HG02973 (cell line): ENCODE results near the gene MAGEB4.
A peak's percentile ranks its signal among the peaks of the same experiment; 100 is the strongest.
"Not testable (repeated sequence)": the region's sequence is repeated elsewhere in the genome, so short reads cannot be mapped to it uniquely, and the experiment has no call there.

ENCODE experiments used
- ATAC-seq: cut with Tn5 transposase; IDR thresholded peaks from one replicate; pipeline ENCODE4 v1.9.1; 2021; ENCODE audit warnings: moderate library complexity; ENCODE audit not compliant: unreplicated experiment

MAGEB4 gene, protein sequence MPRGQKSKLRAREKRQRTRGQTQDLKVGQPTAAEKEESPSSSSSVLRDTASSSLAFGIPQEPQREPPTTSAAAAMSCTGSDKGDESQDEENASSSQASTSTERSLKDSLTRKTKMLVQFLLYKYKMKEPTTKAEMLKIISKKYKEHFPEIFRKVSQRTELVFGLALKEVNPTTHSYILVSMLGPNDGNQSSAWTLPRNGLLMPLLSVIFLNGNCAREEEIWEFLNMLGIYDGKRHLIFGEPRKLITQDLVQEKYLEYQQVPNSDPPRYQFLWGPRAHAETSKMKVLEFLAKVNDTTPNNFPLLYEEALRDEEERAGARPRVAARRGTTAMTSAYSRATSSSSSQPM

DNA sequence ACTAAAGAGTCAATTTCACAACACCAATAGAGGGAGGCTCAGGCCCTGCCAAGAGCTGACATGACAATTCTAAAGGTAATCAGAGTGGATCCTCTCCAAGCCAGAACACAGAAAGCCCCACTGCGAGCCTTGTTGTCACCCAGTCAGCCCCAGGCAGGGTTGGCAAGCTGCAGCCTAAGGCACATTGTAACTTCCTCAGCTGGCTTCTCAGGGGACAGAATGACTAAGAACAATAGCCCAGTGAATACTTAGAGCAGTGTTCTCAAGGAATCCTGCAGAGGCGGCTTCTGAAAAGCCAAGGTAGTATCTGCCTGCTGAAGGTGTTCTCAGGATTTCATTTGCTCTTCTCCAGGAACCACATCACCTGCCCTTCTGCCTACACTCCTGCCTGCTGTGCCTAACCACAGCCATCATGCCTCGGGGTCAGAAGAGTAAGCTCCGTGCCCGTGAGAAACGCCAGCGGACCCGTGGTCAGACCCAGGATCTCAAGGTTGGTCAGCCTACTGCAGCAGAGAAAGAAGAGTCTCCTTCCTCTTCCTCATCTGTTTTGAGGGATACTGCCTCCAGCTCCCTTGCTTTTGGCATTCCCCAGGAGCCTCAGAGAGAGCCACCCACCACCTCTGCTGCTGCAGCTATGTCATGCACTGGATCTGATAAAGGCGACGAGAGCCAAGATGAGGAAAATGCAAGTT is at the start of gene MAGEB4:
Gene MAGEB4 (plus strand): TSS at position 277 of the 692 bp plus-strand sequence. CDS start 136 bp downstream, at position 413.
- no peak for ATAC-seq

DNA sequence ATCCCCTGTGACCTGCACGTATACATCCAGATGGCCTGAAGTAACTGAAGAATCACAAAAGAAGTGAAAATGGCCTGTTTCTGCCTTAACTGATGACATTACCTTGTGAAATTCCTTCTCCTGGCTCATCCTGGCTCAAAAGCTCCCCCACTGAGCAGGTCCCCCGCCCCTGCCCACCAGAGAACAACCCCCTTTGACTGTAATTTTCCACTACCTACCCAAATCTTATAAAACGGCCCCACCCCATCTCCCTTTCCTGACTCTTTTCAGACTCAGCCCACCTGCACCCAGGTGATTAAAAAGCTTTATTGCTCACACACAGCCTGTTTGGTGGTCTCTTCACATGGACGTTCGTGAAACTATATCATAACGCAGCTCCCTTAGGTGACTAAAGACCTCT is 47.9 kb upstream of the MAGEB4 start:
- ATAC-seq: not testable (repeated sequence)

DNA sequence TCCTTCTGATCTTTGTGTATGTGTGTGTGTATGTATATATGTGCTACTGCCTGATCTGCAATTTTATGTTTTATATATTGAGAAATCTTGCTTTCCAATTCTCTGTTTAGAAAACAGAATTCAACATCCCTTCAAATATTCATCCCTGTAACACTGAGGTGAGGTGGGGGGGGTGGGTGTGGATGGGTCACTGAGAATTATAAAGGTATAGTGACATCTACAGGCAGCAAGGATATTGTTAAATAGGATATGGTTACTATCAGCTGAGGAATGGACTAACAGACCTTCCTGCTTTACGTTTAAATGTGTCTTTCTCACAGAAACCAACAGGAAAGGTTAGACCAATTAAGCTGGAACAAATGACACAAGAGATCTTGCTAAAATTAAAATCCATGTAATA is 45.5 kb upstream of the MAGEB4 start:
- ATAC-seq: no peak

DNA sequence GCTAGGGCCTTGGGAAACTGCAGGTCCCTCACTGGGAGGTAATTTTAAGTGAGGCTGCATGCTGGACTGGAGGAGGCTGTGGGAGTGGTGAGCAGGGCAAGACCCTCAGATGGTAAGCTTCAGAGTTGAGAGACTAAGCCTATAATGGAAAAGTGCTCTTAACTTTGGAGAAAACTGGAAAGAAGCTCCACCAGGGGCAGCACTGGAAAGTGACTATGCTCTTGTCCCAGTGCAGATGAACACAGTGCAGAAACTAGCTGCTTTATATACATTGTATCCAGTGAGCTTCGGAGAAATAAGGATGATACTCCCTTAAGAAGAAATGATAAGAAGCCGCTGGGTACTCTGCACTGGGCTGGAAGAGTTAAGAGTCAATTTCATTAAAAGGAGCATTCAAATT is 29.6 kb upstream of the MAGEB4 start:
- ATAC-seq: no peak

DNA sequence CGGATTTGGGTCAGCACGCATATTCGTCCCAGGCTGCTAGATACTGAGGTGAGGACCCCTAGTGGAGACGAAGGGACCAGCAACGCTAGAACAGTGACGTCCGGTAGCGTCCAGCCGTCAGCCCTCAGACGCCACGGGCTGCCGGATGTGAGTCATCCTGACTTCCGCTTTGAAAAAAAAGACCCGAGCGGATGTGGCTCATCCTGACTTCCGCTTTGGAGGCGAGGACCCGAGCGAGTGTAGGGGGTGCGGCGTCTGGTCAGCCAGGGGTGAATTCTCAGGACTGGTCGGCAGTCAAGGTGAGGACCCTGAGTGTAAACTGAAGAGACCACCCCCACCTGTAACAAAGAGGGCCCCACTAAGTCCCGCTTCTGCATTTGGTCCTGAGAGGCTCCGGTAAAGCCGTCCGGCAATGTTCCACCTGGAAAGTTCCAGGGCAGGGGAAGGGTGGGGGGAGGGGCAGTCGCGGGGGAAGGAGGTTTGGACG is 26.4 kb upstream of the MAGEB4 start, which contains the start of gene MAGEB2:
Gene MAGEB2 (plus strand): TSS at position 207 of the 487 bp plus-strand sequence. CDS start 3,018 bp downstream, outside the sequence.
- no peak for ATAC-seq

DNA sequence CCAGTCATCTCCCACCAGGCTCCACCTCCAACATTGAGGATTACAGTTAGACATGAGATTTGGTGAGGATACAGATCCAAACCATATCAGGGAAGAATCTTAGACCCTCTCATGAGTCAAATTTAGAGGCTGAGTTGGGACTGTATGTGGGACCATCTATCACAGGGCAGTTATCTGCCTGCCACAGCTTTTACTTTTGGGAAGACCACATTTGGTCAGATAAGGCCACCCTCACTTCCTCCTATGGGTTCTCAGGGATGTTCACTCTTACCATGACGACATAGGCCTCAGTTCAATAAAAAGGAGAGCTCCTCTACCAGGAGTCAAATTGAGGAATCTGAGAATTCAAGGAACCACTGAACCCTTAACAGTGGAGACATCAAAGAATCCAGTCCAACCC is 24.3 kb upstream of the MAGEB4 start:
- no peak for ATAC-seq

DNA sequence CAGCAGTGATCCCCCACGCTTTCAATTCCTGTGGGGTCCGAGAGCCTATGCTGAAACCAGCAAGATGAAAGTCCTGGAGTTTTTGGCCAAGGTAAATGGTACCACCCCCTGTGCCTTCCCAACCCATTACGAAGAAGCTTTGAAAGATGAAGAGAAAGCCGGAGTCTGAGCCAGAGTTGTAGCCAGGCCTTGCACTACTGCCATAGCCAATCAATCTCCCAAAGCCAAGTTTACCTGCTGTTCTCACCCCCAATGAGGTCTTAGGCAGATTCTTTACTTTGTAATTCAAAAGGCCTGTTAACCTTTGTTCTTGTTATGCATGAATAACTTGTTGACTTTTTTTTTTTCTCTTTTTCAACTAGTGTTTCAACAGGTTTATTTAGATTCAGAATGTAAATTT is 22.4 kb upstream of the MAGEB4 start:
- no peak for ATAC-seq

DNA sequence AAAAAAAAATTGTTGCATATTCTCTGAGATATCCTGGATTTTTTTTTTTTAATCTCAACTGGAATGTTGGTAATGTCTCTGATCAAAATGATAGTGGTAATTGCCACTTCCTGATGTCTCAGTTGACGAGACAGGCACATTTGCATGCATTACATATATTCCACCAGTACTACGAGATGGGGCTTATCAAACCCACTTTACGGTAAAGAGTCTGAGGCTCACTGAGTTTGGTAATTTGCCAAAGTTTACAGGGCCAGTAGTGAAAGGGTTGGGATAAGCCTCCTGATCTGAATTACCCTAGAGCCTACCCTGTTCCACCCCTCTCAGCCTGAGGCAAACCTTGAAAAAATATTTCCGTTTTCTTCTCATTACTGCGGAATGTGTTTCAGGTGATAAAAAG is 21.1 kb upstream of the MAGEB4 start:
- no peak for ATAC-seq

DNA sequence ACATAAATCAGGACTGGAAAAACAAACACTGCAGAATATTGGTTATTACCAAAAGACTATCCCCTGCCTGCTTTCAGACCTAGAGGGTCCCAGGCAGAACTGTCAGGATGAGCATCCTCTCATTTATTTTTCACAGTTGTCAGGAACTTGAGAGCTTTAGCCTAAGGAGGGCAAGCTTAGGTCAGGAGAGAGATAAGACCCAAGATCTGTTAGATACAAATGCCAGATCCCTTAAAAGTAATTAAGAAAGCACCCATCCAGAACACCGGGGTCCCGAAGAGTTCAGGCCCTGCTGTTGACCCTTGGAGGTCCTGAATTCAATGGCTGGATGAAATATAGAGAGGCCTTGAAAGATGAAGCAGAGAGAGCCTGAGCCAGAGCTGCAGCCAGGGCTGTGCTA is 17.3 kb upstream of the MAGEB4 start:
- no peak for ATAC-seq

DNA sequence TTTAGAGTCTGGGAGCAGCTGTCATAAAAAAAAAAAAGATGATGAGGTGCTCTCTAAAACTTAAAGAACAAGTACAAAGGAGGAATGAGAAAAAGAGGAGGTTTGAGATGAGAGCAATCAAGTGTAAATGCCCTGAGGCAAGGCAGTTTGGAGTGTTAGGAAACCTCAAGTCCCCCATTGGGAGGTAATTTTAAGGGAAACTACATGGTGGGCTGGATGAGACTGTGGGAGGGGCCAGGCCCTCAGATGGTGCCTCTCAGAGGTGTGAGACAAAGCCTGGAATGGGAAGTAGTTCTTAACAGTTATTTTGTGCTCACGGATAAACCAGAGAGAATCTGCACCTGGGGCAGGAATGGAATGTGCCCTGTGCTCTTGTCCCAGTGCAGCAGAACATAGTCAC is 13.3 kb upstream of the MAGEB4 start:
- no peak for ATAC-seq

DNA sequence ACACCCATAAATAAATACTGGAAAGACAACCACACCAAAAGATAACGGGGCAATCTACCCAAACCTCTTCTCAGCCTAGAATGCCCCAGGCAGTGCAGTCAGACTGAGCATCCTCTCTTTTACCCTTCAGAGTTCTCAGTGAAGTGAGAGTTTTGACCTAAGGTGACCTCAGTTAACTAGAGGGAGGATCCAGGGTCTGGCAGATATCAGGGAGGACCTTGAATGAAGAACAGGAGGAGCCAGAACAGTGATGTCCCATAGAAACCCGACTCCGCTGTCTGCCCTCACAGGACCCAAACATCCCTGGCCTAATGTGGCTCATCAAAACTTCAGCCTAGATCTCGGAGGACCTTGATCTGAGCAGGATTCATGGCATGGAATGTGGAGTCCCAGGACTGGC is 11.4 kb upstream of the MAGEB4 start, which contains the start of gene MAGEB3:
Gene MAGEB3 (plus strand): TSS at position 263 of the 400 bp plus-strand sequence. CDS start 5,268 bp downstream, outside the sequence.
- no peak for ATAC-seq

DNA sequence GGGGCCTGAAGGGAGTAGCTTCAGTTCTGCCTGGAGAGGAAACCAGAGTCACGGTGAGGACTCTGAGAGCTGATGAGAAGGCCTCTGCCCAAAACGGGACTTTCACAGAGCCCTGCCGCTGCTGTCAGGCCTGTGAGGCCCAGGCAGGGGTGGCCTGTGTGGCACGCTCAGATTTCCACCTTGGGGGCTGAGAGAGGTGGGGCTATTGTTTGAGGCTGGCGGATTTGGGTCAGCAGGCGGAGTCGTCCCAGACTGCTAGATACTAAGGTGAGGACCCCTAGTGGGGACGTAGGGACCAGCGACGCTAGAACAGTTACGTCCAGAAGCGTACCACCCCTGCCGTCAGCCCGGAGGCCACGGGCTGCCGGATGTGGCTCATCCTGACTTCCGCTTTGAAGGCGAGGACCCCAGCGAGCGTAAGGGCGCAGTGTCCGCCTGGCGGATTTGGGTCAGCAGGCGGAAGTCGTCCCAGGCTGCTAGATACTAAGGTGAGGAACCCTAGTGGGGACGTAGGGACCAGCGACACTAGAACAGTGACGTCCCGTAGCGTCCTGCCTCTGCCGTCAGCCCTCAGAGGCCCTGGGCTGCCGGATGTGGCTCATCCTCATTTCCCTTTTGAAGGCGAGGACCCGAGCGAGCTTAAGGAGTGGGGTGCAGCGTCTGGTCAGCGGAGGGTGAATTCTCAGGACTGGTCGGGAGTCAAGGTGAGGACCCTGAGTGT is 5.1 kb downstream of the MAGEB4 start, which contains the start of gene MAGEB1:
Gene MAGEB1 (plus strand): TSS at position 378 of the 721 bp plus-strand sequence. CDS start 3,348 bp downstream, outside the sequence.
- ATAC-seq: no peak

DNA sequence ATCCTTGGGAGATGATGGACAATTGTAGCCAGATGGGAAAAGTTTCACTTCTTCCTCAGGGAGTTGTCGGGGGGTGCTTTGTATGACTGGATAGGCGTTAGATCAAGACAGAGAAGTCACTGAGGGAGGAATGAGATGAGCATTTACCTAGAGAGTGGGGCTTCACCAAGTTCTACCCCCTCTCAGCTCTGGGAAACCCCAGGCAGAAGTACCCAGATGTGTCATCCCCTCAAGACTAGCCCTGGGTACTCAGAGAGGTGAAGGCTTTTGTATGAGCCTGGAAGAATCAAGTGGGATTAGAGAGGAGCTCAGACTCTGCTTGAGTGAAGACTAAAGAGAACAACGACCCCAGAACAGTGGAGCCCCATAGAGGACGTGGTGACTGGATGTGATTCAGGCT is 7.1 kb downstream of the MAGEB4 start:
- no peak for ATAC-seq

DNA sequence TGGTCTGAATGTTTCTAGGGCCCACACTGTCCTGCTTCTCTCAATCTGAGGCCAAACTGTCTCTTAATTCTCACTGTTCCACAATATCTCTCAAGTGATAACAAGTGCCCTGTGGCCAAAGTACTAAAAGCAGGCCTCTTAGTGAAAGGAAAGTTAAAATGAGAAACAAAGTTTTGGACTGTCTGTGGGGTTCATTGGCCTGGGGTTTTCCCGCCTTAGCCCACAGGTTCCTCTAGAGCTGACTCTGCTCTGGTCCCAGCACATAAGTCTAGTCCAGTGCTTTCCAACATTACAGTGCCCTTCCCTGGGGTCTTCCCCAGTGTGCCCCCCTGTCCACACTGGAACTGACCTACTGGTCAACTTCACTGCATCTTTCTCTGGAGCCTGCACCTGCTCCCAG is 11.5 kb downstream of the MAGEB4 start:
- peak; percentile 56 for ATAC-seq

DNA sequence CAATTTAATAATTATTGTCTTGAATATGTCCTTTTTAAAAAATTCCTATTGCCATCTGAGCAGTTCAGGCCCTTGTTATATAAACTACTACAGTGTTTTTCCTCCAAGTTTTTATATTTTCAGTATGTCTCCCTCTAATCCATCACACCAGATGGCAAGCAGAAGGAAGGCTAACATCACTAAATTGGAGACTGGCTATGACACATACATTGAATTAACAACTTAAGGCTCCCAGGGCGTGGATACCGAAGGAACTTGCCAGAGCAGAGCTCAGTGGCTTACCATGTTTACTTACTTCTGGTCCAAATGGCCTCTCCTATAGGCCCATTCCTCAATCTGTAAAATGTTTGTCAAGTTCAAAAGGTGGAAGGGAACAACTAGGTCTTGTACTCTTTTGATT is 18.1 kb downstream of the MAGEB4 start:
- no peak for ATAC-seq

DNA sequence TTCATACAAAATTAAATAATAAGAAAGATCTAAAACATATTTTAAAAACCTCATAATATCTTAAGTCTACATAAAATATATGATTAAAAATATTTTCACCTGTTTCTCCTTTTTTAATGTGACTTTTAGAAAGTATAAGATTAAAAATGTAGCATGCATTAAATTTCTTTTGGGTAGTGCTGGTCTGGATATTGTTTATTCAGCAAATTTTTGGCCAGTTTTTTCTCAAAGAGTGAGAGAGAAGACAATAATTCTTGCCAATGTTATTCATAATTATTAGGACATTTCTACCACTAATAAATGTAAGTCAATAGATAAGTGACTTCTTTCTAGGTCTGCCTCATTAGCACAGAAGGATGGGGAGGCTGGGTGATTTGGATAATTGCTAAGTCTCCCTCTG is 19.2 kb downstream of the MAGEB4 start:
- no peak for ATAC-seq

DNA sequence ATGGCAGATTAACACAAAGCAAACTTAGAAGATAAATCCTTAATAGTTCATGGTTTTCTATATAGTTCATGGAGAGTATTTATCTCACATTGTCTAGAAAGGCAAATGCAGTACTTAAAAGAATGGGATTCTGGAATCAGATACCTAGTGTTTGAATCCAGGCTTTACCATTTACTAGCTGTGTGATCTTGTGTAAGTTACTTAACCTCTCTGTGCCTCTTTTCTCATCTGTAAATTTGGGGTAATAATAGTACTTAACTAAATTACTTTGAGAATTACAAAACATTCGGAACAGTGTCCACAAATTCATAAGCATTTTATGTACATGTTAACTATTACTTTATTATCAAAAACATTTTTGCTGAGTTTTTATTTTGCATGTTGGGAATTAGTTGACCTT is 21.0 kb downstream of the MAGEB4 start:
- no peak for ATAC-seq

DNA sequence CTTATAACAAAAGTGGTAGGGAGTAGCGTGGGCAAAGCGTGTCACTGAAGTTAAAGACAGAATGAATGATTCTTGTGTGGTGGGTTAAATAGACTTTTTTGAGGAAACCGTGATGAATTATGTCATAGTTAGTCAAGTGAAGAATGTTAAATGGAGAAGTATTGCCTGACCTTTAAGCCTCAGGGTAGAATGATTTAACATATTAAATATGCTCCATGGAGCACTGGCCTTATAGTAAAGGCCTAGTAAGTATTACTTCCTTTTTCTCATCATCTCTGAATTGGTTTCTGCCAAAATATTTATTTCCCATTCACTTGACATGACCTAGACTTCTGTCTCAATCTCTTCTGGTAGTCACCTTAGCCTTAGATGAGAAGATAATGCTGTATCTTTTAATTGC is 28.8 kb downstream of the MAGEB4 start:
- ATAC-seq: no peak

DNA sequence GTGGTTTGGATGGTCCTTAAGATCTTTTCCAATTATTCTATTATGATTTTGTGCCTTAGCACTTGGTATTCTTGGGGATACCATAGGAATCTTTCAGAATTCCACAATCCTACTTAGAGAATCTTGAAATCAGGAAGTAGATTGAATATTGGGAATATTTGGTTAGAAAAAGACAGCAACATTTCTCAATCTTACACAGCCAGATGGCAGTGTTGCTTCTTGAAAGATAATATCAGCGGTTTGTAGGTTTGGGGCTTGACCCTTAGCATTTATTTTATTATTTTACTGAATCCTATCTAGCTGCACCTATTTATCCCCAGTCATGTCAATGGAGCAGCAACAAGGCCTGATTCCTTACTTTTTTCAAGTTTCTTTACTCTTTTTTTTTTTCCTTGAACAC is 33.7 kb downstream of the MAGEB4 start:
- no peak for ATAC-seq

DNA sequence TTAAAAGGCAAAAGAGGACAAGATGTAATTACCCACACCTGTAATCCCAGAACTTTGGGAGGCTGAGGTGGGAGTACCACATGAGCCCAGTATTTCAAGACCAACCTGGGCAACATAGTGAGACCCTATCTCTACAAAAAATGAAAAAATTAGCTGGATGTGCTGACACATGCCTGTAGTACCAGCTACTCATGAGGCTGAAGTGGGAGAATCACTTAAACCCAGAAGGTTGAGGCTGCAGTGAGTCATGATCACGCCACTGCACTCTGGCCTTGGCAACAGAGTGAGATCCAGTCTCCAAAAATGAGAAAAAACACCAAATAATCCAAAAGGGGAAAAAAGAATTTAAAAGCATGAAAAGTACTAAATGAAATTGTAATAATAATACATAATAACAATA is 36.6 kb downstream of the MAGEB4 start:
- ATAC-seq: no peak

DNA sequence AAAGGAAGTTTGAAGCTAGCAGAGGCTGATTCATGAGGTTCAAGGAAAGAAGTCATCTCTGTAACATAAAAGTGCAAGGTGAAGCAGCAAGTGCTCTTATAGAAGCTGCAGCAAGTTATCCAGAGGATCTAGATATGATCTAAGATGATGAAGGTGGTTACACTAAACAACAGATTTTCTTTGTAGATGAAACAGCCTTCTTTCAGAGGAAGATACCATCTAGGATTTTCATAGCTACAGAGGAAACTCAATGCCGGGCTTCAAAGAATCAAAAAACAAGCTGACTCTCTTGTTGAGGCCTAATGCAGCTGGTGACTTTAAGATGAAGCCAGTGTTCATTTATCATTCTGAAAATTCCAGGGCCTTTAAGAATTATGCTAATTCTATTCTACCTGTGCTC is 38.6 kb downstream of the MAGEB4 start:
- no peak for ATAC-seq
